IMR-90 (cell line): ENCODE data around the gene ELOVL1. TPM values are rescaled to one million over a fixed set of nuclear protein-coding genes. Genes with fewer than 3 reads are reported as not detected.
"Not testable (repeated sequence)": the region's sequence is repeated elsewhere in the genome, so short reads cannot be mapped to it uniquely, and the experiment has no call there.

ENCODE experiments used
- ATAC-seq: fragments of 200-7000 bp; cut with Tn5 transposase; 2 replicates; pipeline ENCODE4 v1.9.1; 2020; ENCODE audit warnings: low read depth, mild to moderate bottlenecking, moderate library complexity
- BruUV-seq: library from RNA; stranded (reverse); fragments of 400-500 nt; replicated peaks from 2 replicates; lab custom pipeline; 2021; lab: Mats Ljungman, UMichigan
- CTCF ChIA-PET: fragments of 300-600 bp; formaldehyde crosslinking; extraction: SDS; loops from one replicate; lab custom pipeline; 2021; ENCODE audit warnings: antibody characterized with exemption; lab: Yijun Ruan, JAX
- POLR2A ChIA-PET: fragments of 300-600 bp; sonication (Branson Sonifier 250); formaldehyde crosslinking; loops from one replicate; lab custom pipeline; 2022; ENCODE audit warnings: antibody characterized with exemption; ENCODE audit not compliant: unreplicated experiment; lab: Charles Lee
- DNase-seq: peaks from one replicate; pipeline ENCODE4 v3.0.0; 2013
- H2AFZ ChIP-seq: replicated peaks from 2 replicates; pipeline ENCODE3; 2013; ENCODE audit warnings: low read length, mild to moderate bottlenecking; ENCODE audit not compliant: poor library complexity
- H2AK5ac ChIP-seq: 2 replicates; pipeline ENCODE4 v1.6.1; 2013; ENCODE audit warnings: low read depth, low read length, inconsistent platforms
- H2AK9ac ChIP-seq: replicated peaks from 2 replicates; pipeline ENCODE3; 2013; ENCODE audit warnings: mild to moderate bottlenecking, low read depth, low read length, moderate library complexity; ENCODE audit not compliant: poor library complexity
- H2BK120ac ChIP-seq: 2 replicates; pipeline ENCODE4 v1.6.1; 2013; ENCODE audit warnings: low read depth, low read length, inconsistent platforms
- H2BK15ac ChIP-seq: 3 replicates; pipeline ENCODE4 v1.6.1; 2013; ENCODE audit warnings: low read depth, low read length, inconsistent platforms
- H2BK20ac ChIP-seq: 2 replicates; pipeline ENCODE4 v1.6.1; 2013; ENCODE audit warnings: low read depth, mild to moderate bottlenecking, inconsistent platforms, low read length, moderate library complexity
- H2BK5ac ChIP-seq: 2 replicates; pipeline ENCODE4 v1.6.1; 2013; ENCODE audit warnings: mild to moderate bottlenecking, low read depth, low read length, inconsistent platforms; ENCODE audit not compliant: poor library complexity, severe bottlenecking
- H3K14ac ChIP-seq: replicated peaks from 2 replicates; pipeline ENCODE4 v1.6.1; 2013; ENCODE audit warnings: low read depth, low read length, inconsistent platforms
- H3K18ac ChIP-seq: 2 replicates; pipeline ENCODE4 v1.6.1; 2013; ENCODE audit warnings: low read depth, low read length, control low read depth
- H3K23ac ChIP-seq: 2 replicates; pipeline ENCODE4 v1.6.1; 2013; ENCODE audit warnings: low read depth, low read length, inconsistent platforms
- H3K27ac ChIP-seq: 2 replicates; pipeline ENCODE4 v1.5.1; 2013; ENCODE audit warnings: mild to moderate bottlenecking, control low read depth, low read length; ENCODE audit not compliant: insufficient read depth
- H3K27me3 ChIP-seq: 2 replicates; pipeline ENCODE4 v1.6.1; 2013; ENCODE audit warnings: low read length; ENCODE audit not compliant: control insufficient read depth, insufficient read depth
- H3K36me3 ChIP-seq: 2 replicates; pipeline ENCODE4 v1.6.1; 2013; ENCODE audit warnings: low read length, mixed read lengths; ENCODE audit not compliant: control insufficient read depth, insufficient read depth
- H3K4ac ChIP-seq: 2 replicates; pipeline ENCODE4 v1.6.1; 2013; ENCODE audit warnings: low read depth, low read length, inconsistent platforms
- H3K4me1 ChIP-seq: 2 replicates; pipeline ENCODE4 v1.6.1; 2013; ENCODE audit warnings: low read length, mixed read lengths; ENCODE audit not compliant: control insufficient read depth, insufficient read depth
- H3K4me2 ChIP-seq: 2 replicates; pipeline ENCODE4 v1.6.1; 2013; ENCODE audit warnings: low read depth, mild to moderate bottlenecking, control low read depth, low read length, moderate library complexity
- H3K4me3 ChIP-seq: 2 replicates; pipeline ENCODE4 v1.5.1; 2013; ENCODE audit warnings: low read depth, mild to moderate bottlenecking, control low read depth, low read length, moderate library complexity; ENCODE audit not compliant: insufficient read depth
- H3K56ac ChIP-seq: 2 replicates; pipeline ENCODE4 v1.6.1; 2013; ENCODE audit warnings: low read length, inconsistent platforms; ENCODE audit not compliant: insufficient read depth; ENCODE audit errors: extremely low read depth
- H3K79me1 ChIP-seq, 2 experiments: 2 replicates each; pipeline ENCODE4 v1.6.1; 2013; ENCODE audit warnings: low read length in 2 of 2, inconsistent platforms in 1 of 2, low read depth in 1 of 2
- H3K9ac ChIP-seq: 2 replicates; pipeline ENCODE4 v1.6.1; 2013; ENCODE audit warnings: low read depth, low read length, control low read depth
- H3K9me1 ChIP-seq: 2 replicates; pipeline ENCODE4 v1.6.1; 2013; ENCODE audit warnings: low read length, inconsistent platforms; ENCODE audit not compliant: insufficient read depth
- H3K9me3 ChIP-seq: 2 replicates; pipeline ENCODE4 v1.6.1; 2013; ENCODE audit warnings: low read length; ENCODE audit not compliant: control insufficient read depth, insufficient read depth
- H4K20me1 ChIP-seq: 2 replicates; pipeline ENCODE4 v1.6.1; 2013; ENCODE audit warnings: low read length, inconsistent platforms; ENCODE audit not compliant: insufficient read depth
- H4K5ac ChIP-seq: 2 replicates; pipeline ENCODE4 v1.6.1; 2013; ENCODE audit warnings: mild to moderate bottlenecking, low read depth, low read length, control low read depth
- H4K8ac ChIP-seq, 2 experiments: 2 replicates each; pipeline ENCODE4 v1.6.1; 2013; ENCODE audit warnings: low read depth in 2 of 2, low read length in 2 of 2, control low read depth in 1 of 2, inconsistent platforms in 1 of 2
- H4K91ac ChIP-seq: 2 replicates; pipeline ENCODE4 v1.6.1; 2013; ENCODE audit warnings: low read depth, low read length, inconsistent platforms; ENCODE audit not compliant: insufficient read depth
- RCOR1 ChIP-seq: IDR thresholded peaks from 2 replicates; pipeline ENCODE4 v1.6.1; 2012; ENCODE audit warnings: mild to moderate bottlenecking, low read length, improper control_type of control experiment; ENCODE audit not compliant: insufficient replicate concordance
- WGBS, 2 experiments: methylation state at CpG; one replicate each; pipeline versions ENCODE4 v1.1.5 to v1.1.7; 2013; ENCODE audit warnings: missing lambda C conversion rate in 2 of 2; ENCODE audit not compliant: insufficient read length in 1 of 2; ENCODE audit errors: extremely low coverage in 2 of 2; 5-methylcytosine and 5-hydroxymethylcytosine counted together
- dilution Hi-C: fragments of 300-500 bp; cut with HindIII; formaldehyde crosslinking; loops from one replicate; pipeline ENCODE4 v1.14.3; 2018; ENCODE audit warnings: low sequenced_read_pairs; ENCODE audit not compliant: unreplicated experiment
- in situ Hi-C: fragments of 300-500 bp; cut with MboI; formaldehyde crosslinking; loops from 3 replicates; pipeline ENCODE4 v1.14.3; 2019; ENCODE audit warnings: low sequenced_read_pairs, inconsistent platforms, mixed read lengths
- intact Hi-C: fragments of 100-400 bp; cut with micrococcal nuclease; formaldehyde crosslinking; loops from 2 replicates; pipeline ENCODE4 v1.10.0; 2022
- polyA plus RNA-seq, 3 experiments: library from polyadenylated mRNA; depleted of rRNA; stranded (reverse); fragments of >200 nt; gene quantifications; 2 replicates each; pipeline ENCODE4 v1.2.3, GENCODE V29; 2012; ENCODE audit warnings: low replicate concordance in 1 of 3
- total RNA-seq: library from RNA; depleted of rRNA; stranded (reverse); fragments of >200 nt; gene quantifications from 2 replicates; pipeline ENCODE4 v1.2.3, GENCODE V29; 2012

Gene ELOVL1
- total and polyA plus RNA-seq, 2 of the 4 experiments (the other 2 are of a cell fraction) = 88.9 to 211 TPM

GRCh38 chr1:43402089-43402865, 34.5 kb upstream of the ELOVL1 start (continued):
- no peak for TF ChIP-seq RCOR1

- DNase-seq, intact Hi-C loops, H2BK5ac ChIP-seq, H3K14ac ChIP-seq, POLR2A ChIA-PET, H3K4ac ChIP-seq, H3K27me3 ChIP-seq, H3K23ac ChIP-seq, H2BK15ac ChIP-seq, H4K91ac ChIP-seq, H4K8ac ChIP-seq, H4K5ac ChIP-seq, H3K56ac ChIP-seq, H3K4me2 ChIP-seq, H3K18ac ChIP-seq, H2AK9ac ChIP-seq, H3K4me3 ChIP-seq, H2BK120ac ChIP-seq, H2BK20ac ChIP-seq, H3K27ac ChIP-seq, dilution Hi-C loops, BruUV-seq, H3K9ac ChIP-seq, H4K20me1 ChIP-seq, H3K9me3 ChIP-seq, H3K9me1 ChIP-seq, H3K4me1 ChIP-seq, H2AK5ac ChIP-seq, H2AFZ ChIP-seq, ATAC-seq: not testable (repeated sequence)
- peaks cover 40 to 66% of the 10 kb centered on the region in 2 experiments for H3K79me1 ChIP-seq
- CTCF ChIA-PET = interaction anchor here (1.4 kb wide), 1 partner anchor 10 kb away, joined by 4 read pairs; no protein-coding TSS in a partner anchor
- peaks cover 20% of the 10 kb centered on the region for H3K36me3 ChIP-seq
- WGBS, 2 experiments = no CpG with 5 or more reads among the region's 9 CpGs
- in situ Hi-C loops = loop anchor here (25.0 kb wide), 1 partner anchor 488 kb away; no protein-coding TSS in a partner anchor
Measured at GRCh38 chr1:43400441-43400840, 32.6 kb upstream of the ELOVL1 start.
